Stimulated activated CD4-positive, alpha-beta T cell treated with anti-CD3 and anti-CD28 coated beads, Interleukin-2, amount 100 ng/mL, for 4 hours (primary cell): ENCODE measurements around the gene SLC6A16.
"Not testable (repeated sequence)": the region's sequence is repeated elsewhere in the genome, so short reads cannot be mapped to it uniquely, and the experiment has no call there.

Experiments used
- DNase-seq: peaks from one replicate; pipeline ENCODE4 v3.0.0-alpha.2; 2020; ENCODE audit warnings: low read depth

The SLC6A16 gene

DNA sequence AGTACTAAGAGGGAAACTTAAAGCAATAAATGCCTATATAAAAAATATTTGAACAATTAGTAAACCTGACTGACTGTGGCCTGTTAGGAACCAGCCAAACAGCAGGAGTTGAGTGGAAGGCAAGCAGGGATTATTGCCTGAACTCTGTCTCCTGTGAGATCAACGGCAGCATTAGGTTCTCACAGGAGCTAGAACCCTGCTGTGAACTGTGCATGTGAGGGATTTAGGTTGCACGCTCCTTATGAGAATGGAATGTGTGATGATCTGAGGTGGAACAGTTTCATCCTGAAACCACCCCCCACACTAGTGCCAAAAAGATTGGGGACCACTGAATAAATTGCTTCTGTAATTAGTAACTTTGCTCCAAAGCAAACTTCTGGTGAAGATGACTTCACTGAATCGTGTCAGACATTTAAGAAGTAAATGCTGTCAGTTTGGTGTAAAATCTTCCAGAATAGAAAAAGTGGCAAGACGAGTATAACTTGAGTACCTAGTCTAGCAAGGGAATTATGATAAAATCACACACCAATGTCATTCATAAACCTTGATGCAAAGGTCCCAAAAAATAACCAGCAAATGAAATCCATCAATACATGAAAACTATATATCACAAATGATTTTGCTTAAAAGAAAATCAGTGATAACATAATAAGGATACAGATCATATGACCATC is 53.8 kb downstream of the SLC6A16 start:
- no peak for DNase-seq

DNA sequence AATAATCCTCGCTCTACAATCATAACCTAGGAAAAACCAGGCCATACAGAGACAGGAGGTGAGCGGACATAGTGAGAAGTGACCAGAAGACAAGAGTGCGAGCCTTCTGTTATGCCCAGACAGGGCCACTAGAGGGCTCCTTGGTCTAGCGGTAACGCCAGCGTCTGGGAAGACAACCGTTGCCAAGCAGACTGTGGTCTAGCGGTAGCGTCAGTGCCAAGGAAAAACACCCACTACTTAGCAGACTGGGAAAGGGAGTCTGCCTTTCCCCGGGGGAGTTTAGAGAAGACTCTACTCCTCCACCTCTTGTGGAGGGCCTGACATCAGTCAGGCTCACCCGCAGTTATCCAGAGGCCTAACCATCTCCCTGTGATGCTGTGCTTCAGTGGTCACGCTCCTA is 58.6 kb downstream of the SLC6A16 start:
- DNase-seq: not testable (repeated sequence)

DNA sequence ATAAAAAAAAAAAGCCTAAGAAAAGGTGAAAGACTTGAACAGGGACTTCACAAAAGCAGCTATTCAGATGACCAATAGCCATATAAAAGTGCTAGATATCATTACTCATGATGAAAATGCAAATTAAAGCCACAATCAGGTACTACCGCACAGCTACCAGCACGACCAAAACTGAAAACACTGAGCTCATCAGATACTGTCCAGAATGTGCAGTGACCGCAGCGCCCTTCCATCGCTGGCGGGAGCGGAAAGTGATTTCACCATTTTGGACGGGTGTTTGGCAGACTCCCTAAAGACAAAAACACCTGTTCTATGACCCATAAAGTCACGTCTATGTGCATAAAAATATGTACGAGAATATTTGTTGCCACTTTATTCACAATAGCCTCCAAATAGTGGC is 60.7 kb downstream of the SLC6A16 start:
- DNase-seq: no peak

DNA sequence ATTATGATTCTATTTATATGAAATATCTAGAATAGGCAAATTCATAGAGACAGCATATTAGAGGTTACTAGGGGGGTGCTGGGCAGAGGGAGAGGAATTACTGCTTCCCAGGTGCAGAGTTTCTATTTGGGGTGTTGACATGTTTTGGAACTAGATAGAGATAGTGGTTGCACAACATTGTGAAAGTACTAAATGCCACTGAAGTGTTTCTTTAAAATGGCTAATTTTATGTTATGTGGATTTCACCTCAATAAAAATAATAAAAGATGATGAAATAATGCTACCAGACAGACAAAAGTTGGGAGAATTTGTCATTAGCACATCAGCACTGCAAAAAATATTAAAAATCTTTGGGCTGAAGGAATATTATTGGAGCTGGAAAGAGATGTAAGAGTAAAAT is 63.4 kb downstream of the SLC6A16 start:
- DNase-seq: no peak

DNA sequence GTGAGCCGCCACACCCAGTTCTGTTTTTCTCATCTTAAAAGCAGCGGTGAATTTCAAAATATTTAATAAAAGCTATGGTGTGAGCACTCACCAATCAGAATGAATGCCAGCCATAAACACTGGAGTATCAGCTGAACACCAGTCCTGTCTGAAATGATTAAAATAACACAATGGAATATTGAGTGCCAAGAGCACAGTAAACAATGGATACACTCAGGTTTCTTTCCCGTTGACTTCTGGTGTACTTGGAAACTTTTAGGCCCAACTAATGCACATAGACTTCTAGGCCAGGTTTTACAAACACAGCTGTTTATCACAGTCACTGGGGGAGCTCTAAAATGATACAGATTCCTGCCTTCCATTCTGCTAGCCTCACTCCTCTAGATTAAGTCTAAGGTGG is 68.3 kb downstream of the SLC6A16 start:
- no peak for DNase-seq

DNA sequence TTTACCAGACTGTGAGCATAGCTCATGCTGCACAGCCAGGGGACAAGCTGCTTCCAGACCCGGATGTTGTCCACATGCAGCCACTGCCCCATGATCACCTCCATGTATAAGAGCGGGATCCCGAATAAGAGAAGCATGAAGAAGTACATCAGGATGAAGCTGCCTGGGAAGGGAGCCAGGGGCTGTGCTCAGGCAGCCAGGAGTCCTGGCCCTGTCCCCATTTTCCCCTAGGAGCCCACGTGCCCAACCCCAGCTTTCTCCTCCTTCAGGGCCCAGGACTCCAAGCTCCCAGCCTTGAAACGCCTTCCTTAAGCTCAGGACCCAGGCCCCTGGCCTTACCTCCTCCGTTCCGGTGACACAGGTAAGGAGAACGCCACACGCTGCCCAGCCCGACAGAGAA is 69.3 kb downstream of the SLC6A16 start:
- no peak for DNase-seq

DNA sequence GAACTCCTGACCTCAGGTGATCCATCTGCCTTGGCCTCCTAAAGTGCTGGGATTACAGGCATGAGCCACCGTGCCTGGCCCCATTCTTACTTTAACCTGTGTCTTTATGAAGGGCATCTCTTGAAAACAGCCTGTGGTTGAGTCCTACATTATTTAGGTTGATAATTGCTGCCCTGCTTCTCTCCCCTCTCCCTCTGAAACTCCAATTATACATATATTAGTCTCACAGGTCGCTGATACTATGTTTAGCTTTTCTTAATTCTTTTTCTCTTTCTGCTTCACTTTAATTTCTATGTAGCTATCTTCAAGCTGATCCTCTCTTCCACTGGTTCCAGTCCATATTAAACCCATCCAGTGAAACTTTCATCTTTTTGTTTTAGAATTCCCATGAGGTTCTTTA is 75.1 kb downstream of the SLC6A16 start:
- DNase-seq: no peak

DNA sequence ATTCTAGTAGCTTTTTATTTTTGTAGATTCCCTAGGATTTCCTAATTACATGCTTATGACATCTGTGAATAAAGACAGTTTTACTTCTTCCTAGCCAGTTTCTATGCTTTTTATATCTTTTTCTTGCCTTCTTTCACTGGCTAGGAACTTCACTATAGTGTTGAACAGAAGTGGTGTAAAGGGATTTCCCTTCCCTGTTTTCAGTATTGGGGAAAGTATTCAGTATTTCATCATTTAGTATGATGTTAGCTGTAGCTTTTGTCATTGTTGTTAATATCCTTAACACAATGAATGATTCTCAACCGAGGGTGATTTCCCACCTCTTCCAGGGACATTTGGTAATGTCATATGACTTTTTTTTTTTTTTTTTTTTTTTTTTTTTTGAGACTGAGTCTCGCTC is 77.3 kb downstream of the SLC6A16 start:
- DNase-seq: no peak

DNA sequence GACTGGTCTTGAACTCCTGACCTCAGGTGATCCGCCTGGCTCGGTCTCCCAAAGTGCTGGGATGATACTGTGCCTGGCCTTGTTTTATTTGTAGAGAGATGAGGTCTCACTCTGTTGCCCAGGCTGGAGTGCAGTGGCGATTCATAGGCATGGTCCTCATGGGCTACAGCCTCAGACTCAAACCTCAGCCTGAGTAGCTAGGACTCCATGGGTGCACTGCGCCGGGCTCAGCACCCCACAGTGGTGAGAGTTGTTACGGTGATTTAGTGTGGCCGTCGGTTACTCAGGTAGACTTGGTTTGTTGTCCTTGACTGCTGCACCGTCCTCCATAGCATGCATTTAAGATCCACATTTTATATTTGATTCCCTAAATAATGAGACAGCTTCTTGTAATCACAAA is 80.7 kb downstream of the SLC6A16 start:
- no peak for DNase-seq

DNA sequence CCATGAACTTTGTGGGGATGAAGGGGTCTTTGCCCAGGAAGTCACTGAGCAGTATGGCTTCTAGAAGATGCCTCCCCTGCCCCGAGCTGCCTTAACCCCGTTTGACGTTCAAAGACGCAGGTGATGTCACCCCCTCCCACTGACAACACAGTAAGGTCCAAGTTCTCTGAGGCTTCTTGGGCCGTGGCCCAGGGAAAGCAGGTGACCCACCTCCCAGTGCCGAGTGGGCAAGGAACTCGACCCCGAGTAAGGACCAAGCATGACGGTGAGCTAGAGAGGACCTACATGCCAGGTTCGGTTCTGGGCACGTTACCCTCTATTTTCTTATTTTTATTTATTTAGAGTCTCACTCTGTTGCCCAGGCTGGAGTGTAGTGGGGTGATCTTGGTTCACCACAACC is 81.3 kb downstream of the SLC6A16 start:
- DNase-seq: no peak

DNA sequence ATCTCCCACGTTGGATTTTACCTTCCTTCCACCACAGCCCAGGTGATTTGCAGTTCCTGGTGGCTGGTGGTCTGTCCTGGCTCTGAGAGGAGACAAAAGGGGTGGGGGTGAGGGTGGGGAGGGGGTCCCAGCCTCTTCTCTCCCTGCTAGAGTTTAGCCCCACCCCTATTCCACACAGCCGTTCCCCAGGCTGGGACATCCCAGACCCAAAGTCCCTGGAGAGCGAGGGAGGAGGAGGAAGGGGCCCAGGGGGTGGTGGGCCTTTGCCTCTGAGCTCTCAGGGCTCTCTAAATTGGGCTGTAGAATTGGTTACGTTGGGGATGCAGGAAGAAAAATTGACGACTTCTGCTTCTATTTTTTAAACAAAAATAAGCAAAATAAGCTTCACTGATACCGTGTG is 81.9 kb downstream of the SLC6A16 start:
- DNase-seq: no peak

DNA sequence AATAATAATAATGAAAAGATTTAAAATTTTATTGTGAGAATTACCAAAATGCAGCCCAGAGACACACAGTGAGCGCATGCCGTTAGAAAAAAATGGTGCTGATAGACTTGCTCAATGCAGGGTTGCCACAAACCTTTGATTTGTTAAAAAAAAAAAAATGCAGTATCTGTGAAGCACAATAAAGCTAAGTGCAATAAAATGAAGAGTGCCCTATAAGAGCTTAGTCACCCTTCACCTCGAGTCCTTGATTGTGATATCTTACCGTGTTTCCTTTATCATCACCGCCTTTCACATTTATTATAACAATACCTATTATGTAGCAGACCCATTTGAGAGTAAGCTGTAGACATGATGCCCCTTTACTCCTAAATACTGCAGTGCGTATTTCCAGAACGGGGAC is 83.2 kb downstream of the SLC6A16 start:
- DNase-seq: no peak
